GM19328 (cell line): Measurements from ENCODE around the gene PHETA2.
"Not testable (repeated sequence)": the region's sequence is repeated elsewhere in the genome, so short reads cannot be mapped to it uniquely, and the experiment has no call there.

Source experiments
- ATAC-seq: cut with Tn5 transposase; IDR thresholded peaks from one replicate; pipeline ENCODE4 v1.9.1; 2021; ENCODE audit warnings: mild to moderate bottlenecking, moderate library complexity; ENCODE audit not compliant: unreplicated experiment

Gene PHETA2

GRCh38 chr22:42101199-42101598, 27.2 kb downstream of the PHETA2 start:
- no peak for ATAC-seq

- not testable (repeated sequence) for ATAC-seq
Measured at GRCh38 chr22:42104332-42104860, 30.3 kb downstream of the PHETA2 start.

DNA sequence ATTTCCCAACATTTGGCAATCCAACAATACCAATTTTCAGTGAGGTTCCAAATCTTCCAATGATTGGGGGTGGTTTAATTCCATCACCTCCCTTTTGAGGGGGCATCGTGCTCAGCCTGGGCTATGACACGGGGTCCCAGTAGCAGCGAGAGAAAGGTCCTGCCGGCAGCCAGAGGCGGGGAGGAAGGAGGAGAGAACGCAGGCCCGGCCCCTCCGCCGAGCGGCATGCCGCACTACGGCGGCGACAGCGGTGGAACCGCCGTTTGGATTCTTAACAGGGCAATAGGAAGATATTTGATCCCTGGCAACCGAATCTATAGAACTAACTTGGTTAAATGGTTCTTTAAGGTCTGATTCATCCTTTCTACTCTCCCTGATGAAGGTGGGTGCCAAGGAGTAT, 34.8 kb downstream of the PHETA2 start:
- no peak for ATAC-seq

- no peak for ATAC-seq
Measured at GRCh38 chr22:42111798-42112197, 37.8 kb downstream of the PHETA2 start.

GRCh38 chr22:42112793-42113192, 38.7 kb downstream of the PHETA2 start:
- ATAC-seq: not testable (repeated sequence)

DNA sequence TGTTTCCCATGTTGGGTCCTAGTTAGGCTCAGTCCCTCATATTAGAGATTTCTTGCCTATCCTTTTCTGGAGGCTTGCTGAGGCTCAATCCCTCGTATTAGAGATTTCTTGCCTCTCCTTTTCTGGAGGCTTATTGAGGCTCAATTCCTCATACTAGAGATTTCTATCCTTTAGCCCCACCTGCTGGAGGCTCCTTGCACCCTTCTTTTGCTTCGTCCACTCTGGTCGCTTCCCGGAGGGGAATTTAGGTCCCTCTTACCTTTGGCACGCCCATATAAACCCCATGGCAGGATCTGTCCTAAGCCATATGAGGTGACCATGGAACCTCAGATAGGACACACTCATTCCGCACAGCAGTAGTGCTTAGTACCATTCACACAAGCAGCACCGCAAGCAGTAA, 40.7 kb downstream of the PHETA2 start:
- ATAC-seq: no peak

DNA sequence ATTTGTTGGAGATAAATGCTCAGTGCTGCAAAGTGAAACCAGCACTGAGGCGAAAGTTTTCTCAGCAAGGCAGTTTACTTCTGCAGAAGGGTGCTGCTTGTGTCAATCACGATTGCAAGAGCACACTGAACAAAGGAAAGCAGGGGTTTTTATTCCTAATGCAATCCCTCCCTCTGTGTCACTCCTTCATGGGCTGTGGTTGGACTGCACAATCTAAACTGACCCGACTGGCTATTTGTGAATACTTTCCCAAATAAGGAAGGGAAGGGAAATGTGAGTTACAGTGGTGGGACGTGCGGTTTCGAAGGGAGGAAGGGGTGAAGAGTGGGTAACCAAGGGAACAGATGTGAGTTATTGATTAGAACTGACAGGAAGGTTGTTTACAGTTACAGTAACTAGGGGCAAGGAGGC, 41.4 kb downstream of the PHETA2 start:
- ATAC-seq: not testable (repeated sequence)

DNA sequence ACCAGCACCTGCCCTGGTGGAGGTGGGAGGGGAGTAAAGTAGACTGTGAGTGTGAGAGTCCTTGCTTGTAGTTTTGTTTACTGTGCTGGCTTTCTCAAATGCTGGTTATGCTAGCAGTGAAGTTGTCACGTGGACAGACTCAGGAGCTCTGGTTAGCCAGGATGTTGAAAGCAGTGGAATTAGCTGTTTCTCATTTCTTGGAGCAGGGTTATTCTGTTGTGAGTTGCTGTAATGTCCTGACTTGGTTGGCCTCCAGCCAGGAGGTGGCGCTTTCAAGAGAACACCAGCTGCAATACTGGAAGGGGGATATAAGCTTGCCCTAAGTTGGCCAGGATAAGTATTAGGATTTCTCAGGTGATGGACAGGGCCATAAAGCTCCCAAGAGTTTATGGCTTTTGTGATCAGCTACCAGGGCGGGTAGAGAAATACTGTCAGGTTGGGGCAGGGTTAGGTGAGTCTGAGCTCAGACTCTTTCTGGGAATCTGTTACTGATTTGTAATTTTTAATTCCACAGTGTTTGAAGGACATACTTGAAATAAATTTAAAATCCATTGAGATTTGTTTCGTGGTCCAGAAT, 42.9 kb downstream of the PHETA2 start:
- no peak for ATAC-seq

DNA sequence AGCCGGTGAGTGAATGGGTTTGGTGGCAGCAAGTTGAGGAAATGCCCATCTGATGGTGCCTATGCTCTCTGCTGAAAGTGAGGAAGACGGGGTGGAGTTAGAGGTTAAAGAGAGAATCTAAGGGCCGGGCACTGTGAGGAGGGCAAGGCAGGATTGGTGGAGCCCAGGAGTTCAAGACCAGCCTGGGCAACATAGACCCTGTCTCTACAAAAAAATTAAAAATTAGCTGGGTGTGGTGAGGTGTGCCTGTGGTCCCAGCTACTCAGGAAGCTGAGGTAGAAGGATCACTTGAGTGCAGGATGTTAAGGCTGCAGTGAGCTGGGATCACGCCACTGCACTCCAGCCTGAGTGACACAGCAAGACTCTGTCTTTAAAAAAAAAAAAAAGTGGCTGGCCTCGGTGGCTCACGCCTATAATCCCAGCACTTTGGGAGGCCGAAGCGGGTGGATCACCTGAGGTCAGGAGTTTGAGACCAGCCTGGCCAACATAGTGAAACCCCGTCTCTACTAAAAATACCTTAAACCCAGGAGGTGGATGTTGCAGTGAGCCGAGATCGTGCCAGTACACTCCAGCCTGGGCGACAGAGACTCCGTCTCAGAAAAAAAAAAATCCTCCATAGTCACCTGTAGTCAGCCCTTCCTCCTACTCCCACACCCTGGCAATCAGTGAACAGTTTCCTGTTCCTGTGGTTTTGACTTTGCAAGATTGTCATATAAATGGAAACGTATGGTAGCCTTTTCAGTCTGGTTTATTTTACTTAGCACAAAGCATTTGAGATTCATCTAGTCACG, 46.4 kb downstream of the PHETA2 start:
- ATAC-seq: not testable (repeated sequence)

- ATAC-seq: not testable (repeated sequence)
Measured at GRCh38 chr22:42123529-42123928, 49.5 kb downstream of the PHETA2 start.

DNA sequence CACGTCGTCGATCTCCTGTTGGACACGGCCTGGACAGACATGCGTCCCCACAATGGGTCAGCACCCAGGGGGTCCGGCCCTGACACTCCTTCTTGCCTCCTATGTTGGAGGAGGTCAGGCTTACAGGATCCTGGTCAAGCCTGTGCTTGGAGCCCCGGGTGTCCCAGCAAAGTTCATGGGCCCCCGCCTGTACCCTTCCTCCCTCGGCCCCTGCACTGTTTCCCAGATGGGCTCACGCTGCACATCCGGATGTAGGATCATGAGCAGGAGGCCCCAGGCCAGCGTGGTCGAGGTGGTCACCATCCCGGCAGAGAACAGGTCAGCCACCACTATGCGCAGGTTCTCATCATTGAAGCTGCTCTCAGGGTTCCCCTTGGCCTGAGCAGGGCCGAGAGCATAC, 53.6 kb downstream of the PHETA2 start:
- ATAC-seq: no peak

DNA sequence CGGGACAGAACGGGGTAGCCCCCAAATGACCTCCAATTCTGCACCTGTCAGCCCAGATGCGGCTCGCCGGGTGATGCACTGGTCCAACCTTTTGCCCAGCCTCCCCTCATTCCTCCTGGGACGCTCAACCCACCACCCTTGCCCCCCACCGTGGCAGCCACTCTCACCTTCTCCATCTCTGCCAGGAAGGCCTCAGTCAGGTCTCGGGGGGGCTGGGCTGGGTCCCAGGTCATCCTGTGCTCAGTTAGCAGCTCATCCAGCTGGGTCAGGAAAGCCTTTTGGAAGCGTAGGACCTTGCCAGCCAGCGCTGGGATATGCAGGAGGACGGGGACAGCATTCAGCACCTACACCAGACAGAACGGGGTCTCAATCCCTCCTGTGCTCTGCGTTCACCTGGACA, 54.0 kb downstream of the PHETA2 start:
- ATAC-seq: not testable (repeated sequence)
